Fibroblast of lung (primary cell): ENCODE data around the gene CENPK. TPM values are rescaled to one million over a fixed set of nuclear protein-coding genes. Genes with fewer than 3 reads are reported as not detected.

ENCODE experiments used
- DNase-seq, 2 donors: peaks; one replicate each; pipeline versions ENCODE4 v3.0.0 to v3.0.0-alpha.2; 2010; ENCODE audit warnings: low read depth in 2 of 2
- H2AFZ ChIP-seq: 2 replicates; pipeline ENCODE4 v1.5.1; 2012; ENCODE audit warnings: low read length, control low read depth, inconsistent platforms
- H3K27ac ChIP-seq: 2 replicates; pipeline ENCODE4 v1.5.1; 2011; ENCODE audit warnings: low read length, control low read depth; ENCODE audit not compliant: insufficient read depth
- H3K27me3 ChIP-seq: 2 replicates; pipeline ENCODE4 v1.5.1; 2011; ENCODE audit warnings: mild to moderate bottlenecking, low read length; ENCODE audit not compliant: control insufficient read depth, insufficient read depth
- H3K36me3 ChIP-seq: 2 replicates; pipeline ENCODE4 v1.5.1; 2011; ENCODE audit warnings: low read length; ENCODE audit not compliant: control insufficient read depth, insufficient read depth
- H3K4me1 ChIP-seq: 2 replicates; pipeline ENCODE4 v1.5.1; 2011; ENCODE audit warnings: low read length; ENCODE audit not compliant: control insufficient read depth, insufficient read depth; ENCODE audit errors: extremely low read depth
- H3K4me2 ChIP-seq: 2 replicates; pipeline ENCODE4 v1.5.1; 2011; ENCODE audit warnings: low read length, control low read depth; ENCODE audit not compliant: insufficient read depth; ENCODE audit errors: extremely low read depth
- H3K4me3 ChIP-seq, 4 experiments: fragments of 200-600 bp in 1 of 4; sonication (generic) in 1 of 4; replicated peaks in 1 of 4; 2 replicates each; pipeline ENCODE4 v1.5.1; 2011 to 2016; ENCODE audit warnings: low read length in 4 of 4, low read depth in 3 of 4, mild to moderate bottlenecking in 3 of 4, control low read depth in 2 of 4, inconsistent platforms in 1 of 4, mixed read lengths in 1 of 4; ENCODE audit not compliant: insufficient read depth in 1 of 4; ENCODE audit errors: control extremely low read depth in 1 of 4
- H3K79me2 ChIP-seq: 2 replicates; pipeline ENCODE4 v1.5.1; 2012; ENCODE audit warnings: mild to moderate bottlenecking, low read length, inconsistent platforms; ENCODE audit not compliant: control insufficient read depth, insufficient read depth
- H3K9ac ChIP-seq: 2 replicates; pipeline ENCODE4 v1.5.1; 2011; ENCODE audit warnings: mild to moderate bottlenecking, low read length, control low read depth; ENCODE audit not compliant: insufficient read depth
- H3K9me3 ChIP-seq: 2 replicates; pipeline ENCODE4 v1.5.1; 2012; ENCODE audit warnings: low read depth, low read length; ENCODE audit not compliant: control insufficient read depth, insufficient read depth
- H4K20me1 ChIP-seq: 2 replicates; pipeline ENCODE4 v1.5.1; 2011; ENCODE audit warnings: low read length; ENCODE audit not compliant: control insufficient read depth, insufficient read depth; ENCODE audit errors: extremely low read depth
- EZH2 ChIP-seq: IDR thresholded peaks from 2 replicates; pipeline ENCODE4 v1.5.1; 2012; ENCODE audit warnings: low read length, control low read depth, mild to moderate bottlenecking; ENCODE audit errors: missing control alignments
- polyA plus RNA-seq, 2 donors: library from polyadenylated mRNA; depleted of rRNA in 1 of 2; stranded (reverse) in 1 of 2; unstranded in 1 of 2; fragments of >200 nt; gene quantifications; 2 replicates each; pipeline ENCODE4 v1.2.1, GENCODE V29; 2011 to 2012; ENCODE audit warnings: missing spikeins in 1 of 2
- total RNA-seq: library from RNA; depleted of rRNA; stranded (reverse); fragments of >200 nt; gene quantifications from 2 replicates; pipeline ENCODE4 v1.2.1, GENCODE V29; 2014
- TF ChIP-seq, protein P1 (sequence below), 2 donors: IDR thresholded peaks in 1 of 2; conservative IDR thresholded peaks in 1 of 2; 1 replicate in 1 of 2; 2 replicates in 1 of 2; pipeline ENCODE4 v1.5.1; 2011 to 2012; ENCODE audit warnings: low read length in 2 of 2, control low read depth in 1 of 2, inconsistent platforms in 1 of 2, low read depth in 1 of 2, mild to moderate bottlenecking in 1 of 2

The CENPK gene
- total and polyA plus RNA-seq, 2 donors (not counting 1 experiment from before 2014, with no cell fraction given), result 7.1 to 11.2 TPM

DNA sequence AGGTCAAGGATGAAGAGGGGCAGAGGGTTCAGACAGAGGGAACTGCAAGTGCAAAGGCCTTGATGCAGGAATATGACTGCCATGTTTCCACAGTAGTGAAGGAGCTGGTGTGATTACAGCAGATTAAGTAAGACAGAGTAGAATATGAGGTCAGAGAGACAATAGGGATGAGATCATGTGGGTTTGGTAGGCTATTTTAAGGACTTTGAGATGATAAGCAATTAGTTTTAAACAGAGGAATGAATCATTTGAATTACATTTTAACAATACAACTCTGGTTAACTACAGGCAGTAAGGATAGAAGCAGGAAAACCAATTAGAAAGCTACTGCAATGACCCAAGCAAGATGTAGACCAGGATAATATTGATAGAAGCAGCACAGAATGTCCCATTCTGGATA, 7.7 kb downstream of the CENPK start:
- no peak overlapping the region for H3K4me2 ChIP-seq
- H3K79me2 ChIP-seq, result peaks cover 8% of the 10 kb centered on the region
- no peak overlapping the region for H3K9ac ChIP-seq
- no peak for TF ChIP-seq EZH2
- DNase-seq, result peak; percentile 20 to 21
- no peak overlapping the region for H3K27ac ChIP-seq
- H3K27me3 ChIP-seq, result no peaks in the 10 kb centered on the region
- no peaks in the 10 kb centered on the region for H4K20me1 ChIP-seq
- no peaks in the 10 kb centered on the region for H3K9me3 ChIP-seq
- no peaks in the 10 kb centered on the region for H3K4me1 ChIP-seq
- H3K4me3 ChIP-seq, result no peak overlapping the region
- H3K36me3 ChIP-seq, result no peaks in the 10 kb centered on the region
- peak overlapping the region; percentile 56 for H2AFZ ChIP-seq

DNA sequence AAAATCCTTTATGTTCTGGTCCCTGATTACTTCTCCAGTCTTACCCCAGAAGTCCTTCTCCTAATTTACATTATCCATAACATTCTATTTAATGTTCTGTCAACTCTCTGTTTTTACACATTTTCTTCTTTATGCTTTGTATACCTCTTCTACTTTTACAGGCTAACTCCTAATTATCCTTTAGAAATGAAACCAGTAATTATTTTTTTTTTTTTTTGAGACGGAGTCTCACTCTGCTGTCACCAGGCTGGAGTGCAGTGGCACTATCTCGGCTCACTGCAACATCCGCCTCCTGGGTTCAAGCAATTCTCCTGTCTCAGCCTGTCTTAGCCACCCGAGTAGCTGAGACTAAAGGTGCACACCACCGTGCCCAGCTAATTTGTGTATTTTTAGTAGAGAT, 9.0 kb downstream of the CENPK start:
- Histone ChIP-seq H4K20me1 (no peaks in the 10 kb centered on the region), H2AFZ (no peak overlapping the region), H3K4me1 (no peaks in the 10 kb centered on the region), H3K27ac (no peak overlapping the region), H3K27me3 (no peaks in the 10 kb centered on the region), H3K79me2 (peaks cover 4% of the 10 kb centered on the region), H3K9ac (no peak overlapping the region), H3K36me3 (no peaks in the 10 kb centered on the region), H3K4me2 (no peak overlapping the region), H3K9me3 (no peaks in the 10 kb centered on the region), H3K4me3 (no peak overlapping the region)
- TF ChIP-seq EZH2, result no peak
- TF ChIP-seq, protein P1, sequence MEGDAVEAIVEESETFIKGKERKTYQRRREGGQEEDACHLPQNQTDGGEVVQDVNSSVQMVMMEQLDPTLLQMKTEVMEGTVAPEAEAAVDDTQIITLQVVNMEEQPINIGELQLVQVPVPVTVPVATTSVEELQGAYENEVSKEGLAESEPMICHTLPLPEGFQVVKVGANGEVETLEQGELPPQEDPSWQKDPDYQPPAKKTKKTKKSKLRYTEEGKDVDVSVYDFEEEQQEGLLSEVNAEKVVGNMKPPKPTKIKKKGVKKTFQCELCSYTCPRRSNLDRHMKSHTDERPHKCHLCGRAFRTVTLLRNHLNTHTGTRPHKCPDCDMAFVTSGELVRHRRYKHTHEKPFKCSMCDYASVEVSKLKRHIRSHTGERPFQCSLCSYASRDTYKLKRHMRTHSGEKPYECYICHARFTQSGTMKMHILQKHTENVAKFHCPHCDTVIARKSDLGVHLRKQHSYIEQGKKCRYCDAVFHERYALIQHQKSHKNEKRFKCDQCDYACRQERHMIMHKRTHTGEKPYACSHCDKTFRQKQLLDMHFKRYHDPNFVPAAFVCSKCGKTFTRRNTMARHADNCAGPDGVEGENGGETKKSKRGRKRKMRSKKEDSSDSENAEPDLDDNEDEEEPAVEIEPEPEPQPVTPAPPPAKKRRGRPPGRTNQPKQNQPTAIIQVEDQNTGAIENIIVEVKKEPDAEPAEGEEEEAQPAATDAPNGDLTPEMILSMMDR (conservative IDR thresholded peaks at IDR 0.05 in 1 of 2, IDR thresholded peaks at IDR 0.05 in 1 of 2; ENCODE audit: low read depth in 1 of 2, low read length in 2 of 2), result no peak
- no peak for DNase-seq

DNA sequence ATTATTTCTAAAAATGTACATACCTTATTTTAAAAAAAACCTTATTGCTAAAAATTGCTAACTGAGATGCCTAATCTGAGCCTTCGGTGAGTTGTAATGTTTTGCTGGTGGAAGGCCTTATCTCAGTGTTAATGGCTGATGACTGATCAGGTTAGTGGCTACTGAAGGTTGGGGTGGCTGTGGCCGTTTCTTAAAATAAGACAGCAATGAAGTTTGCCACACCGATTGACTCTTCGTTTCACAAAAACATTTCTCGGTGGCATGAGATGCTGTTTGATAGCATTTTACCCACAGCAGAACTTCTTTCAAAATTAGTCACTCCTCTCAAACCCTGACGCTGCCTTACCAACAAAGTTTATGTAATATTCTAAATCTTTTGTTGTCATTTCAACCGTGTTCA, 14.7 kb downstream of the CENPK start:
- Histone ChIP-seq H3K36me3 (no peaks in the 10 kb centered on the region), H3K9ac (no peak overlapping the region), H3K27ac (no peak overlapping the region), H3K4me1 (no peaks in the 10 kb centered on the region), H3K79me2 (no peaks in the 10 kb centered on the region), H3K9me3 (no peaks in the 10 kb centered on the region), H3K4me2 (no peak overlapping the region), H3K27me3 (no peaks in the 10 kb centered on the region), H3K4me3 (no peak overlapping the region), H4K20me1 (no peaks in the 10 kb centered on the region), H2AFZ (no peak overlapping the region)
- TF ChIP-seq, protein P1 (conservative IDR thresholded peaks at IDR 0.05 in 1 of 2, IDR thresholded peaks at IDR 0.05 in 1 of 2; ENCODE audit: low read depth in 1 of 2, low read length in 2 of 2), result no peak
- no peak for TF ChIP-seq EZH2
- no peak for DNase-seq
